Measurements from ENCODE around the gene BPNT1.

Gene BPNT1

GRCh38 chr1:220032911-220033310 lies 56.7 kb downstream of the BPNT1 start:
- no peak for DNase-seq (ENCODE audit: low read depth, low spot score)
- TF ChIP-seq POLR2AphosphoS5 (IDR thresholded peaks at IDR 0.05; ENCODE audit: borderline replicate concordance, low read depth, low read length): no peak
- no peak for TF ChIP-seq FOXP2 (optimal IDR thresholded peaks at IDR 0.05; ENCODE audit: control extremely low read depth, extremely low read length, insufficient read depth)
- TF ChIP-seq EZH2 (IDR thresholded peaks at IDR 0.05): no peak
- peaks cover 70% of the 10 kb centered on the region for H3K36me3 ChIP-seq (ENCODE audit: insufficient read depth, low read length)

GRCh38 chr1:220031287-220031686 lies 58.3 kb downstream of the BPNT1 start:
- no peak for DNase-seq (ENCODE audit: low read depth, low spot score)
- H3K36me3 ChIP-seq (ENCODE audit: insufficient read depth, low read length): peaks cover 67% of the 10 kb centered on the region
- no peak overlapping the region for H3K9ac ChIP-seq (ENCODE audit: insufficient read length)
- no peak overlapping the region for H3K27ac ChIP-seq
- no peaks in the 10 kb centered on the region for H3K9me3 ChIP-seq (ENCODE audit: low read depth, low read length)
- TF ChIP-seq EZH2 (IDR thresholded peaks at IDR 0.05) (no peak), FOXP2 (optimal IDR thresholded peaks at IDR 0.05; ENCODE audit: control extremely low read depth, extremely low read length, insufficient read depth) (no peak), POLR2AphosphoS5 (IDR thresholded peaks at IDR 0.05; ENCODE audit: borderline replicate concordance, low read depth, low read length) (no peak)
- no peak overlapping the region for H3K4me3 ChIP-seq

More at GRCh38 chr1:220032911-220033310, 56.7 kb downstream of the BPNT1 start:
- Histone ChIP-seq H3K9me3 (ENCODE audit: low read depth, low read length) (no peaks in the 10 kb centered on the region), H3K4me3 (no peak overlapping the region), H3K9ac (ENCODE audit: insufficient read length) (no peak overlapping the region), H3K27ac (no peak overlapping the region)

- Histone ChIP-seq H3K9ac (ENCODE audit: insufficient read length) (no peak overlapping the region), H3K4me3 (no peak overlapping the region), H3K9me3 (ENCODE audit: low read depth, low read length) (no peaks in the 10 kb centered on the region), H3K36me3 (ENCODE audit: insufficient read depth, low read length) (peaks cover 72% of the 10 kb centered on the region), H3K27ac (no peak overlapping the region)
- no peak for TF ChIP-seq FOXP2 (optimal IDR thresholded peaks at IDR 0.05; ENCODE audit: control extremely low read depth, extremely low read length, insufficient read depth)
- TF ChIP-seq POLR2AphosphoS5 (IDR thresholded peaks at IDR 0.05; ENCODE audit: borderline replicate concordance, low read depth, low read length): no peak
- no peak for TF ChIP-seq EZH2 (IDR thresholded peaks at IDR 0.05)
- no peak for DNase-seq (ENCODE audit: low read depth, low spot score)
These were observed 61.2 kb downstream of the BPNT1 start for GRCh38 chr1:220028346-220028895.

GRCh38 chr1:220019071-220019470 lies 70.5 kb downstream of the BPNT1 start:
- TF ChIP-seq FOXP2 (optimal IDR thresholded peaks at IDR 0.05; ENCODE audit: control extremely low read depth, extremely low read length, insufficient read depth): no peak
- no peak for TF ChIP-seq POLR2AphosphoS5 (IDR thresholded peaks at IDR 0.05; ENCODE audit: borderline replicate concordance, low read depth, low read length)
- TF ChIP-seq EZH2 (IDR thresholded peaks at IDR 0.05): no peak

GRCh38 chr1:220013497-220013896 lies 76.1 kb downstream of the BPNT1 start:
- DNase-seq (ENCODE audit: low read depth, low spot score): no peak
- H3K4me3 ChIP-seq: no peak overlapping the region
- H3K36me3 ChIP-seq (ENCODE audit: insufficient read depth, low read length): peaks cover 57% of the 10 kb centered on the region

More at GRCh38 chr1:220019071-220019470, 70.5 kb downstream of the BPNT1 start:
- no peak overlapping the region for H3K9ac ChIP-seq (ENCODE audit: insufficient read length)
- H3K9me3 ChIP-seq (ENCODE audit: low read depth, low read length): no peaks in the 10 kb centered on the region
- no peak overlapping the region for H3K4me3 ChIP-seq
- DNase-seq (ENCODE audit: low read depth, low spot score): no peak
- H3K36me3 ChIP-seq (ENCODE audit: insufficient read depth, low read length): peaks cover 79% of the 10 kb centered on the region
- H3K27ac ChIP-seq: no peak overlapping the region

GRCh38 chr1:220012259-220012658 lies 77.3 kb downstream of the BPNT1 start:
- H3K27ac ChIP-seq: no peak overlapping the region

More at GRCh38 chr1:220013497-220013896, 76.1 kb downstream of the BPNT1 start:
- no peak for TF ChIP-seq POLR2AphosphoS5 (IDR thresholded peaks at IDR 0.05; ENCODE audit: borderline replicate concordance, low read depth, low read length)
- no peak for TF ChIP-seq EZH2 (IDR thresholded peaks at IDR 0.05)
- Histone ChIP-seq H3K27ac (no peak overlapping the region), H3K9me3 (ENCODE audit: low read depth, low read length) (no peaks in the 10 kb centered on the region), H3K9ac (ENCODE audit: insufficient read length) (no peak overlapping the region)

GRCh38 chr1:220011620-220012019 lies 78.0 kb downstream of the BPNT1 start:
- no peak overlapping the region for H3K27ac ChIP-seq
- no peak for DNase-seq (ENCODE audit: low read depth, low spot score)
- H3K36me3 ChIP-seq (ENCODE audit: insufficient read depth, low read length): peaks cover 48% of the 10 kb centered on the region
- H3K4me3 ChIP-seq: no peak overlapping the region
- H3K9me3 ChIP-seq (ENCODE audit: low read depth, low read length): no peaks in the 10 kb centered on the region
- no peak overlapping the region for H3K9ac ChIP-seq (ENCODE audit: insufficient read length)
- no peak for TF ChIP-seq POLR2AphosphoS5 (IDR thresholded peaks at IDR 0.05; ENCODE audit: borderline replicate concordance, low read depth, low read length)
- no peak for TF ChIP-seq EZH2 (IDR thresholded peaks at IDR 0.05)
- no peak for TF ChIP-seq FOXP2 (optimal IDR thresholded peaks at IDR 0.05; ENCODE audit: control extremely low read depth, extremely low read length, insufficient read depth)

More at GRCh38 chr1:220012259-220012658, 77.3 kb downstream of the BPNT1 start:
- Histone ChIP-seq H3K4me3 (no peak overlapping the region), H3K9ac (ENCODE audit: insufficient read length) (no peak overlapping the region), H3K36me3 (ENCODE audit: insufficient read depth, low read length) (peaks cover 48% of the 10 kb centered on the region), H3K9me3 (ENCODE audit: low read depth, low read length) (no peaks in the 10 kb centered on the region)
- TF ChIP-seq EZH2 (IDR thresholded peaks at IDR 0.05) (no peak), FOXP2 (optimal IDR thresholded peaks at IDR 0.05; ENCODE audit: control extremely low read depth, extremely low read length, insufficient read depth) (no peak), POLR2AphosphoS5 (IDR thresholded peaks at IDR 0.05; ENCODE audit: borderline replicate concordance, low read depth, low read length) (no peak)
- no peak for DNase-seq (ENCODE audit: low read depth, low spot score)
